HL-60 (cell line): ENCODE results near the gene MED1.

Experiments used
- CTCF ChIP-seq: IDR thresholded peaks from one replicate; pipeline ENCODE4 v1.5.1; 2011; ENCODE audit warnings: low read length, control low read depth, inconsistent platforms; ENCODE audit not compliant: insufficient read depth
- GABPA ChIP-seq: IDR thresholded peaks from 2 replicates; pipeline ENCODE4 v1.6.1; 2012; ENCODE audit warnings: low read depth
- POLR2AphosphoS5 ChIP-seq: IDR thresholded peaks from 2 replicates; pipeline ENCODE4 v1.6.1; 2012; ENCODE audit warnings: low read depth
- REST ChIP-seq: IDR thresholded peaks from 2 replicates; pipeline ENCODE4 v1.6.1; 2012; ENCODE audit warnings: low read depth; ENCODE audit not compliant: insufficient replicate concordance

GRCh38 chr17:39487946-39488345 lies 36.9 kb upstream of the MED1 start:
- no peak for TF ChIP-seq CTCF
- TF ChIP-seq POLR2AphosphoS5: no peak
- no peak for TF ChIP-seq REST
- no peak for TF ChIP-seq GABPA
